ENCODE measurements around the gene PIH1D1.
A peak's percentile ranks its signal among the peaks of the same experiment; 100 is the strongest.

PIH1D1 gene

GRCh38 chr19:49403404-49404187 lies 48.0 kb downstream of the PIH1D1 start:
- H2BK120ac ChIP-seq (ENCODE audit: low read depth, low read length), result no peak overlapping the region
- WGBS, result 5% methylated on average over 4 of the region's 7 CpGs

GRCh38 chr19:49400029-49400428 lies 51.6 kb downstream of the PIH1D1 start:
- no peak overlapping the region for H2BK15ac ChIP-seq (ENCODE audit: low read depth, poor library complexity, severe bottlenecking)
- H3K4me3 ChIP-seq (ENCODE audit: insufficient read depth in 1 of 2, low read depth in 1 of 2, low read length in 2 of 2), result no peak overlapping the region
- H2BK12ac ChIP-seq (ENCODE audit: low read length in 2 of 2), result no peak overlapping the region
- DNase-seq, result no peak
- H4K91ac ChIP-seq (ENCODE audit: low read length), result no peak overlapping the region
- H3K36me3 ChIP-seq (ENCODE audit: control insufficient read depth in 1 of 2, insufficient read depth in 2 of 2, low read depth in 1 of 2, low read length in 2 of 2), result no peaks in the 10 kb centered on the region
- H3K23ac ChIP-seq (ENCODE audit: low read length in 2 of 2), result no peak overlapping the region
- no peak overlapping the region for H2AFZ ChIP-seq (ENCODE audit: low read depth, low read length)
- H3K4me1 ChIP-seq (ENCODE audit: control insufficient read depth, insufficient read depth, low read depth, low read length), result peaks cover 23% of the 10 kb centered on the region
- H3K4ac ChIP-seq (ENCODE audit: low read depth in 1 of 2, low read length in 2 of 2), result no peak overlapping the region
- H3K27ac ChIP-seq (ENCODE audit: low read length, poor library complexity, severe bottlenecking), result no peak overlapping the region
- H3K9me3 ChIP-seq (ENCODE audit: control insufficient read depth, low read length), result no peaks in the 10 kb centered on the region
- H2AK5ac ChIP-seq (ENCODE audit: low read length, severe bottlenecking), result no peak overlapping the region
- no peak overlapping the region for H4K8ac ChIP-seq (ENCODE audit: low read length)
- H3K79me1 ChIP-seq (replicated peaks; ENCODE audit: low read length, poor library complexity, severe bottlenecking), result no peaks in the 10 kb centered on the region
- H2BK5ac ChIP-seq (ENCODE audit: low read depth, low read length, poor library complexity, severe bottlenecking), result no peak overlapping the region
- no peak overlapping the region for H3K9ac ChIP-seq (ENCODE audit: low read length)
- 86% methylated on average over 5 of the region's 6 CpGs for WGBS
- no peak overlapping the region for H2BK120ac ChIP-seq (ENCODE audit: low read depth, low read length)
- no peak overlapping the region for H3K14ac ChIP-seq (ENCODE audit: low read length in 2 of 2)
- no peak overlapping the region for H3K18ac ChIP-seq (ENCODE audit: low read depth in 1 of 2, low read length in 2 of 2)
- H3K27me3 ChIP-seq (ENCODE audit: control insufficient read depth in 1 of 2, insufficient read depth in 1 of 2, low read length in 2 of 2), result peaks cover 0 to 59% of the 10 kb centered on the region in 2 experiments
- H3K4me2 ChIP-seq (ENCODE audit: low read length, poor library complexity, severe bottlenecking), result no peak overlapping the region

More at GRCh38 chr19:49403404-49404187, 48.0 kb downstream of the PIH1D1 start:
- Histone ChIP-seq H3K36me3 (ENCODE audit: control insufficient read depth in 1 of 2, insufficient read depth in 2 of 2, low read depth in 1 of 2, low read length in 2 of 2) (no peaks in the 10 kb centered on the region), H3K4me3 (ENCODE audit: insufficient read depth in 1 of 2, low read depth in 1 of 2, low read length in 2 of 2) (no peak overlapping the region), H2BK12ac (ENCODE audit: low read length in 2 of 2) (no peak overlapping the region), H4K8ac (ENCODE audit: low read length) (no peak overlapping the region), H3K79me1 (replicated peaks; ENCODE audit: low read length, poor library complexity, severe bottlenecking) (no peaks in the 10 kb centered on the region), H2AFZ (ENCODE audit: low read depth, low read length) (no peak overlapping the region), H3K4me2 (ENCODE audit: low read length, poor library complexity, severe bottlenecking) (no peak overlapping the region), H3K14ac (ENCODE audit: low read length in 2 of 2) (no peak overlapping the region), H3K4ac (ENCODE audit: low read depth in 1 of 2, low read length in 2 of 2) (no peak overlapping the region), H3K9ac (ENCODE audit: low read length) (no peak overlapping the region), H3K27ac (ENCODE audit: low read length, poor library complexity, severe bottlenecking) (peak overlapping the region; percentile 80), H3K23ac (ENCODE audit: low read length in 2 of 2) (no peak overlapping the region), H2AK5ac (ENCODE audit: low read length, severe bottlenecking) (peak overlapping the region; percentile 38), H2BK15ac (ENCODE audit: low read depth, poor library complexity, severe bottlenecking) (no peak overlapping the region), H3K18ac (ENCODE audit: low read depth in 1 of 2, low read length in 2 of 2) (no peak overlapping the region), H3K9me3 (ENCODE audit: control insufficient read depth, low read length) (no peaks in the 10 kb centered on the region), H4K91ac (ENCODE audit: low read length) (no peak overlapping the region), H3K27me3 (ENCODE audit: control insufficient read depth in 1 of 2, insufficient read depth in 1 of 2, low read length in 2 of 2) (peaks cover 0 to 47% of the 10 kb centered on the region in 2 experiments), H3K4me1 (ENCODE audit: control insufficient read depth, insufficient read depth, low read depth, low read length) (peaks cover 20% of the 10 kb centered on the region), H2BK5ac (ENCODE audit: low read depth, low read length, poor library complexity, severe bottlenecking) (no peak overlapping the region)
- no peak for DNase-seq

GRCh38 chr19:49398931-49399330 lies 52.7 kb downstream of the PIH1D1 start:
- no peak overlapping the region for H2BK5ac ChIP-seq (ENCODE audit: low read depth, low read length, poor library complexity, severe bottlenecking)
- no peak overlapping the region for H3K4me2 ChIP-seq (ENCODE audit: low read length, poor library complexity, severe bottlenecking)
- no peak overlapping the region for H3K14ac ChIP-seq (ENCODE audit: low read length in 2 of 2)
- H3K79me1 ChIP-seq (replicated peaks; ENCODE audit: low read length, poor library complexity, severe bottlenecking), result no peaks in the 10 kb centered on the region
- no peak overlapping the region for H3K27ac ChIP-seq (ENCODE audit: low read length, poor library complexity, severe bottlenecking)
- no peak overlapping the region for H2AK5ac ChIP-seq (ENCODE audit: low read length, severe bottlenecking)
- H3K9ac ChIP-seq (ENCODE audit: low read length), result no peak overlapping the region
- peaks cover 18% of the 10 kb centered on the region for H3K4me1 ChIP-seq (ENCODE audit: control insufficient read depth, insufficient read depth, low read depth, low read length)
- no peak overlapping the region for H3K4me3 ChIP-seq (ENCODE audit: insufficient read depth in 1 of 2, low read depth in 1 of 2, low read length in 2 of 2)
- no peak overlapping the region for H2BK120ac ChIP-seq (ENCODE audit: low read depth, low read length)
- H2AFZ ChIP-seq (ENCODE audit: low read depth, low read length), result no peak overlapping the region
- H4K8ac ChIP-seq (ENCODE audit: low read length), result no peak overlapping the region
- H3K4ac ChIP-seq (ENCODE audit: low read depth in 1 of 2, low read length in 2 of 2), result no peak overlapping the region
- no peak for DNase-seq
- no peaks in the 10 kb centered on the region for H3K9me3 ChIP-seq (ENCODE audit: control insufficient read depth, low read length)
- H2BK12ac ChIP-seq (ENCODE audit: low read length in 2 of 2), result no peak overlapping the region
- peaks cover 8 to 61% of the 10 kb centered on the region in 2 experiments for H3K27me3 ChIP-seq (ENCODE audit: control insufficient read depth in 1 of 2, insufficient read depth in 1 of 2, low read length in 2 of 2)
- H3K36me3 ChIP-seq (ENCODE audit: control insufficient read depth in 1 of 2, insufficient read depth in 2 of 2, low read depth in 1 of 2, low read length in 2 of 2), result no peaks in the 10 kb centered on the region
- no peak overlapping the region for H2BK15ac ChIP-seq (ENCODE audit: low read depth, poor library complexity, severe bottlenecking)
- WGBS, result 91% methylated on average over 5 of the region's 6 CpGs
- H4K91ac ChIP-seq (ENCODE audit: low read length), result no peak overlapping the region
- H3K23ac ChIP-seq (ENCODE audit: low read length in 2 of 2), result no peak overlapping the region
- H3K18ac ChIP-seq (ENCODE audit: low read depth in 1 of 2, low read length in 2 of 2), result no peak overlapping the region

GRCh38 chr19:49398001-49398615 lies 53.5 kb downstream of the PIH1D1 start:
- no peaks in the 10 kb centered on the region for H3K9me3 ChIP-seq (ENCODE audit: control insufficient read depth, low read length)
- WGBS, result 52% methylated on average over 10 of the region's 11 CpGs
- H3K36me3 ChIP-seq (ENCODE audit: control insufficient read depth in 1 of 2, insufficient read depth in 2 of 2, low read depth in 1 of 2, low read length in 2 of 2), result no peaks in the 10 kb centered on the region
- no peak overlapping the region for H2BK15ac ChIP-seq (ENCODE audit: low read depth, poor library complexity, severe bottlenecking)
- no peak overlapping the region for H3K14ac ChIP-seq (ENCODE audit: low read length in 2 of 2)
- no peak overlapping the region for H3K27ac ChIP-seq (ENCODE audit: low read length, poor library complexity, severe bottlenecking)
- H2AK5ac ChIP-seq (ENCODE audit: low read length, severe bottlenecking), result no peak overlapping the region
- no peak overlapping the region for H3K4me3 ChIP-seq (ENCODE audit: insufficient read depth in 1 of 2, low read depth in 1 of 2, low read length in 2 of 2)
- H2BK120ac ChIP-seq (ENCODE audit: low read depth, low read length), result no peak overlapping the region
- peaks cover 15 to 66% of the 10 kb centered on the region in 2 experiments for H3K27me3 ChIP-seq (ENCODE audit: control insufficient read depth in 1 of 2, insufficient read depth in 1 of 2, low read length in 2 of 2)
- no peak overlapping the region for H4K91ac ChIP-seq (ENCODE audit: low read length)
- no peak overlapping the region for H3K4ac ChIP-seq (ENCODE audit: low read depth in 1 of 2, low read length in 2 of 2)
- H3K79me1 ChIP-seq (replicated peaks; ENCODE audit: low read length, poor library complexity, severe bottlenecking), result no peaks in the 10 kb centered on the region
- H3K23ac ChIP-seq (ENCODE audit: low read length in 2 of 2), result no peak overlapping the region
- H3K4me2 ChIP-seq (ENCODE audit: low read length, poor library complexity, severe bottlenecking), result no peak overlapping the region
- no peak overlapping the region for H3K18ac ChIP-seq (ENCODE audit: low read depth in 1 of 2, low read length in 2 of 2)
- no peak overlapping the region for H2BK12ac ChIP-seq (ENCODE audit: low read length in 2 of 2)
- H3K4me1 ChIP-seq (ENCODE audit: control insufficient read depth, insufficient read depth, low read depth, low read length), result peaks cover 11% of the 10 kb centered on the region
- H3K9ac ChIP-seq (ENCODE audit: low read length), result no peak overlapping the region
- no peak overlapping the region for H2AFZ ChIP-seq (ENCODE audit: low read depth, low read length)
- no peak overlapping the region for H4K8ac ChIP-seq (ENCODE audit: low read length)
- DNase-seq, result no peak
- no peak overlapping the region for H2BK5ac ChIP-seq (ENCODE audit: low read depth, low read length, poor library complexity, severe bottlenecking)
